CD8-positive, alpha-beta memory T cell (primary cell): ENCODE measurements around the gene CDC14A. TPM values are rescaled to one million over a fixed set of nuclear protein-coding genes. Genes with fewer than 3 reads are reported as not detected.

ENCODE experiments used
- CTCF ChIA-PET: fragments of 350-600 bp; sonication (Branson Sonifier 250); formaldehyde crosslinking; loops from one replicate; lab custom pipeline; 2021; ENCODE audit warnings: antibody characterized with exemption; lab: Charles Lee
- POLR2A ChIA-PET: fragments of 350-600 bp; sonication (Branson Sonifier 250); formaldehyde crosslinking; loops from one replicate; lab custom pipeline; 2021; ENCODE audit warnings: antibody characterized with exemption; lab: Charles Lee
- DNase-seq, 5 donors: peaks; one replicate each; pipeline versions ENCODE4 v3.0.0 to v3.0.0-alpha.2; 2020 to 2022; ENCODE audit warnings: mixed read lengths in 1 of 5
- H3K27ac ChIP-seq: one replicate; pipeline ENCODE4 v1.7.0; 2013; ENCODE audit warnings: low read depth, mild to moderate bottlenecking, low read length, moderate library complexity
- H3K27me3 ChIP-seq: 2 replicates; pipeline ENCODE4 v1.7.0; 2013; ENCODE audit warnings: low read length, mild to moderate bottlenecking; ENCODE audit not compliant: insufficient read depth, poor library complexity, severe bottlenecking
- H3K36me3 ChIP-seq: 2 replicates; pipeline ENCODE4 v1.7.0; 2013; ENCODE audit warnings: mild to moderate bottlenecking, low read length, moderate library complexity; ENCODE audit not compliant: insufficient read depth
- H3K4me1 ChIP-seq: 2 replicates; pipeline ENCODE4 v1.7.0; 2013; ENCODE audit warnings: mild to moderate bottlenecking, low read length, moderate library complexity; ENCODE audit not compliant: insufficient read depth
- H3K4me3 ChIP-seq: 2 replicates; pipeline ENCODE4 v1.7.0; 2013; ENCODE audit warnings: mild to moderate bottlenecking, low read length
- H3K9me3 ChIP-seq: 2 replicates; pipeline ENCODE4 v1.7.0; 2013; ENCODE audit warnings: mild to moderate bottlenecking, low read length
- H3K27ac Mint-ChIP-seq, 8 donors: one replicate each; pipeline ENCODE4 v1.8.0; 2020 to 2021; ENCODE audit warnings: mixed read lengths in 8 of 8, mild to moderate bottlenecking in 6 of 8, inconsistent platforms in 3 of 8, moderate library complexity in 3 of 8
- H3K27me3 Mint-ChIP-seq, 2 donors: one replicate each; pipeline ENCODE4 v1.8.0; 2020 to 2021; ENCODE audit warnings: mixed read lengths in 2 of 2, mild to moderate bottlenecking in 1 of 2, moderate library complexity in 1 of 2
- H3K36me3 Mint-ChIP-seq, 3 donors: one replicate each; pipeline ENCODE4 v1.8.0; 2020 to 2021; ENCODE audit warnings: mixed read lengths in 3 of 3, inconsistent platforms in 1 of 3, mild to moderate bottlenecking in 1 of 3
- H3K4me1 Mint-ChIP-seq, 3 donors: one replicate each; pipeline ENCODE4 v1.8.0; 2020 to 2021; ENCODE audit warnings: mixed read lengths in 3 of 3, inconsistent platforms in 1 of 3, mild to moderate bottlenecking in 1 of 3
- H3K4me3 Mint-ChIP-seq, 7 donors: one replicate each; pipeline ENCODE4 v1.8.0; 2020 to 2021; ENCODE audit warnings: mixed read lengths in 7 of 7, mild to moderate bottlenecking in 6 of 7, moderate library complexity in 4 of 7, inconsistent platforms in 2 of 7
- H3K9me3 Mint-ChIP-seq, 5 donors: one replicate each; pipeline ENCODE4 v1.8.0; 2020 to 2022; ENCODE audit warnings: mixed read lengths in 5 of 5, mild to moderate bottlenecking in 3 of 5, moderate library complexity in 2 of 5, inconsistent platforms in 1 of 5
- polyA plus RNA-seq: library from polyadenylated mRNA; unstranded; fragments of 300-500 nt; fragmentation: Illumina TruSeq; gene quantifications from one replicate; pipeline ENCODE4 v1.2.3, GENCODE V29; 2021
- total RNA-seq, 2 experiments: library from RNA; stranded (reverse); gene quantifications; one replicate each; pipeline ENCODE4 v1.2.3, GENCODE V29; 2021

The CDC14A gene
- total and polyA plus RNA-seq, 3 experiments from 2014 or later = 25.4 to 36.4 (median 27.9) TPM

DNA sequence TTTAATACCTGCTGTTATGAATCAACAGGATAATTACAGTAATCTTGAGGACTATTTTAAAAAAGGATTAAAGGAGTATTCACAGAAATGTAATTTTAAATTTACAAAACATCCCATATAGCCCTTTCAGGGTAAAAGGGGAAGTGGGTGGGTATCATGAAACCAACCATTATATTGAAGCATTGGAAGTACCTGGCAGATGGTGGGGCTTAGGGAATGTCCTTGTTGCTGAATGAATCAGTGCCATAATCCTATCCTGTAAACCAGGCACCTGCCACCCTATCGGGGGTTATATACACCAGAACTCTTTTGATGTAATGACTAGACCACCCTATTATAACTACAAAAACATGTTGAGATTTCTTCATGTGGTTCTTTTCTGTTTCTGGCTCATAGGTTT, 30.4 kb downstream of the CDC14A start:
- Histone ChIP-seq H3K27me3 (no peaks in the 10 kb centered on the region), H3K4me1 (peaks cover 75% of the 10 kb centered on the region), H3K27ac (no peak overlapping the region), H3K4me3 (no peak overlapping the region), H3K9me3 (no peaks in the 10 kb centered on the region), H3K36me3 (peaks cover 3% of the 10 kb centered on the region)
- H3K27ac Mint-ChIP-seq = peak overlapping the region; percentile 10 to 91 (median 62)
- no peaks in the 10 kb centered on the region for H3K27me3 Mint-ChIP-seq
- H3K4me1 Mint-ChIP-seq = peaks cover 86 to 100% (median 96%) of the 10 kb centered on the region in 3 donors
- no peak for DNase-seq
- POLR2A ChIA-PET = no interaction called here
- H3K4me3 Mint-ChIP-seq = peak overlapping the region in 1 of 7 donors; percentile 6
- CTCF ChIA-PET = interaction anchor here (1.0 to 1.2 kb wide), 2 partner anchors 12 to 57 kb away, joined by 4 to 5 read pairs; no protein-coding TSS in a partner anchor
- H3K36me3 Mint-ChIP-seq = peaks cover 0 to 65% (median 20%) of the 10 kb centered on the region in 3 donors
- no peaks in the 10 kb centered on the region for H3K9me3 Mint-ChIP-seq

DNA sequence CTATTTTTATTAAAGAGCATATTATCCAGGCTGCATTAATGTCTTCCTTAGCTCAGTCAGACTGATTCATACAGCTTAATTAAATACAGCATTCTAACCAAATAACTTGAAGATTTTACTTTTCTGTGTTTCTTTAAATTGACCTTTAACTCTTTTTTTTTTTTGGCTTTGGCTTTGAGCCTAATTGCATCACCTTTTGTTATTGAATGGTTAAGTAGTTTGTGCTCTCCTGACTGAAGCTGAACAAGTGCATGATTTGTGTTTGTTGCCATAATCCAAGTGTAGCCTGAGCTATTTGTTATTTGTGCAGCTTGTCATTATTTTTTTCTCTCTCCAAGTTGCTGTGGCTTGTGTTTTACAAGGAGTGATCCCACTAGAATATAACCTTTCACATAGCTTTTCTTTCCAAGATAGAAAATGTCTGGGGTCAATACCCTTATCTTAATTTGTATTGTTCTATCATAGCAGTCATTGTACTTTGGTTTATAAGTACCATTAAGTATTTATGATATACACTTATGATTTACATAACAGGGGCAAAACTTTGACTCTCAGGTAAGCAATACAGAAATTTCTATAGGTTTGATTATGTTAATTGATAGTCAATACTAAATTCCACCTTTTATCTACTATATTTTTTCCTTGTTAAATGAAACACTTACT, 31.6 kb downstream of the CDC14A start:
- POLR2A ChIA-PET = interaction anchor here (0.7 kb wide), 2 partner anchors 16 to 29 kb away, joined by 3 read pairs; no protein-coding TSS in a partner anchor
- Mint-ChIP-seq H3K4me3 (no peak overlapping the region), H3K27ac (peak overlapping the region in 7 of 8 donors; percentile 20 to 93 (median 80)), H3K4me1 (peaks cover 85 to 100% (median 94%) of the 10 kb centered on the region in 3 donors), H3K9me3 (no peaks in the 10 kb centered on the region), H3K27me3 (no peaks in the 10 kb centered on the region), H3K36me3 (peaks cover 0 to 58% (median 18%) of the 10 kb centered on the region in 3 donors)
- Histone ChIP-seq H3K36me3 (peaks cover 3% of the 10 kb centered on the region), H3K4me3 (no peak overlapping the region), H3K27ac (no peak overlapping the region), H3K27me3 (no peaks in the 10 kb centered on the region), H3K4me1 (peaks cover 74% of the 10 kb centered on the region), H3K9me3 (no peaks in the 10 kb centered on the region)
- no peak for DNase-seq
- CTCF ChIA-PET = interaction anchor here (1.1 to 2.1 kb wide), 2 partner anchors 39 to 72 kb away, joined by 3 to 4 read pairs; no protein-coding TSS in a partner anchor

DNA sequence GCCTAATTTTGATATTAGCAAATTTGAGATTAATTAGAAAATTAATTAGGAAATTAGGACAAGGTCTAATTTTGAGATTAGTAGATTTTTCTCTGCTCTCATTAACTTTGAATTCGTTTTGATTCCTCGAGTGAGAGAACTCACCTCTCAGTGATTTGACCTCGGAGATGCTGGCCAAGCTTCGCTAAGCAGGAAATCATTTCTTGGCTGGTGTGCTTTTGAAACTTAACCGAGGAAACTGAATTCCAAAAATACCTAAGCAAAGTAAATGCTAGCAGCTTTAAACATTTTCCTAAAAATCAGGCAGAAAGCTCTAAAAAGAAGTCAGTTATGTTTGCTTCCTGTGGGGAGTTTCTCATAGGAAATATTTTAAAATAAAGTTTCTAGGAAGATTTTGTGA, 34.9 kb downstream of the CDC14A start:
- Histone ChIP-seq H3K27ac (no peak overlapping the region), H3K9me3 (no peaks in the 10 kb centered on the region), H3K4me3 (peak overlapping the region; percentile 18), H3K36me3 (peaks cover 3% of the 10 kb centered on the region), H3K27me3 (no peaks in the 10 kb centered on the region), H3K4me1 (peaks cover 87% of the 10 kb centered on the region)
- peaks cover 87 to 98% (median 95%) of the 10 kb centered on the region in 3 donors for H3K4me1 Mint-ChIP-seq
- no peaks in the 10 kb centered on the region for H3K9me3 Mint-ChIP-seq
- H3K27me3 Mint-ChIP-seq = no peaks in the 10 kb centered on the region
- POLR2A ChIA-PET = interaction anchor here (0.9 to 1.4 kb wide), 3 partner anchors 35 to 55 kb away, joined by 3 to 4 read pairs (median 3); partner anchors contain the start of gene CDC14A
- H3K36me3 Mint-ChIP-seq = peaks cover 0 to 52% (median 12%) of the 10 kb centered on the region in 3 donors
- H3K27ac Mint-ChIP-seq = peak overlapping the region in 7 of 8 donors; percentile 78 to 96 (median 89)
- no peak for DNase-seq
- CTCF ChIA-PET = interaction anchor here (0.7 to 2.1 kb wide), 4 partner anchors 9 to 74 kb away, joined by 3 to 9 read pairs (median 4); no protein-coding TSS in a partner anchor
- H3K4me3 Mint-ChIP-seq = peak overlapping the region in 6 of 7 donors; percentile 44 to 80 (median 71)

DNA sequence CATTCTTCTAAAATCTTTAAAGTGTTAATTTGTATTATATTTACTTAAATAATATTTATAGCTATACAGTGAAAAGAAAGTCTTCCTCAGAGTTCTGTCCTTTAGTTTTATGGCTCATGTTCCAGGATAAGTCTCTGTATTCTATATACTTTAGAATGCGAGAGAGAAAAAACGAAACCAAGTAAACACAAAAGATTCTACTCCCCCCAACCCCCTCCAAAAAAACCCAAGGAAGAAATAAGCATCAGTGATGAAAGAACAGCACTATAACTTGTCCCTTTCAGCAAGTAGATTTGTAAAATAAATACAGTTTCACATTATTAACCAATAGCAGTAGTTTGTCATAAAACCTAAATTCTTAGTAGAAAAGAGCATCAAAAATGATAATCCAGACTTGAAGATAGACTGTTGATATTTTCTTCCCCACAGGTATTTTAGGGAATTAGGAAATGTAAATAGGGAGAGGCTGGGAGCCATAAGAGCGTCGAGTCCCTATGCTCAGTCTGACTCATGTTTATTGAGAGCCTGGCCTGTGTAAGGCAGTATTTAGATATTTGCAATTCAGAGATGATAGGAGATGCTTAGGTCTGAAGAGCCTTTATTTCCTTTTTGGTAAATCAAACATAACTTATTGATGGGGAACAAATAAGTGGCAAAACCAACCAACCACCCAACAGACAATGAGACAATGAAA, 35.5 kb downstream of the CDC14A start:
- H3K36me3 ChIP-seq = peaks cover 3% of the 10 kb centered on the region
- H3K27ac ChIP-seq = no peak overlapping the region
- H3K27ac Mint-ChIP-seq = peak overlapping the region; percentile 66 to 96 (median 93)
- H3K4me1 Mint-ChIP-seq = peaks cover 87 to 98% (median 95%) of the 10 kb centered on the region in 3 donors
- no peaks in the 10 kb centered on the region for H3K9me3 Mint-ChIP-seq
- H3K4me3 Mint-ChIP-seq = peak overlapping the region; percentile 41 to 86 (median 76)
- no peaks in the 10 kb centered on the region for H3K27me3 Mint-ChIP-seq
- H3K9me3 ChIP-seq = no peaks in the 10 kb centered on the region
- peak overlapping the region; percentile 31 for H3K4me3 ChIP-seq
- H3K27me3 ChIP-seq = no peaks in the 10 kb centered on the region
- H3K4me1 ChIP-seq = peaks cover 87% of the 10 kb centered on the region
- ChIA-PET CTCF (interaction anchor here (0.9 to 2.1 kb wide), 3 partner anchors 9 to 71 kb away, joined by 3 to 9 read pairs (median 3); no protein-coding TSS in a partner anchor), POLR2A (interaction anchor here (0.9 to 1.4 kb wide), 3 partner anchors 9 to 54 kb away, joined by 3 to 5 read pairs (median 4); partner anchors contain the start of gene CDC14A)
- H3K36me3 Mint-ChIP-seq = peaks cover 1 to 52% (median 12%) of the 10 kb centered on the region in 3 donors
- no peak for DNase-seq

DNA sequence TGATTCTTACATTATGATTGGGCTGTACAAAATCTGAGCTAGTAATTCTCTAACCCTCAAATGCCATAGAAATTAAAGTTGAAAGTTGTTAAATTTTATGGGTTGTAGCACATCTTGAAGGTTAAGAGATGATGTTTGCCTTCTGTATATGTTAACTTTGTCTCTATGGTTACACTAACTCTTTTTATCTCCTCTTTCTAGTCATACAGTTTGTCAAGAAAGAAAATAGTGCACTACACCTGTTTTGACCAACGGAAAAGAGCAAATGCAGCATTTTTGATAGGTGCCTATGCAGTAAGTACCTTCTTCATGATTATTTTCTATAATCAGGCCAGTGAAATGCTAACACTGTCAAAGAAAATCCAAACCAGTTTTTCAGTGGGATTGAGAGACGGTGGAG, 38.2 kb downstream of the CDC14A start:
- H3K4me3 Mint-ChIP-seq = peak overlapping the region in 5 of 7 donors; percentile 8 to 70 (median 19)
- no peaks in the 10 kb centered on the region for H3K27me3 Mint-ChIP-seq
- peaks cover 20 to 54% (median 21%) of the 10 kb centered on the region in 3 donors for H3K36me3 Mint-ChIP-seq
- CTCF ChIA-PET = interaction anchor here (2.5 kb wide), 1 partner anchor 69 kb away, joined by 9 read pairs; no protein-coding TSS in a partner anchor
- Histone ChIP-seq H3K36me3 (peaks cover 5% of the 10 kb centered on the region), H3K27ac (no peak overlapping the region), H3K27me3 (no peaks in the 10 kb centered on the region), H3K4me3 (no peak overlapping the region), H3K4me1 (peaks cover 92% of the 10 kb centered on the region), H3K9me3 (no peaks in the 10 kb centered on the region)
- peaks cover 86 to 98% (median 96%) of the 10 kb centered on the region in 3 donors for H3K4me1 Mint-ChIP-seq
- POLR2A ChIA-PET = interaction anchor here (1.0 kb wide), 1 partner anchor 39 kb away, joined by 4 read pairs; no protein-coding TSS in a partner anchor
- DNase-seq = no peak
- H3K9me3 Mint-ChIP-seq = no peaks in the 10 kb centered on the region
- peak overlapping the region in 7 of 8 donors; percentile 44 to 99 (median 91) for H3K27ac Mint-ChIP-seq

DNA sequence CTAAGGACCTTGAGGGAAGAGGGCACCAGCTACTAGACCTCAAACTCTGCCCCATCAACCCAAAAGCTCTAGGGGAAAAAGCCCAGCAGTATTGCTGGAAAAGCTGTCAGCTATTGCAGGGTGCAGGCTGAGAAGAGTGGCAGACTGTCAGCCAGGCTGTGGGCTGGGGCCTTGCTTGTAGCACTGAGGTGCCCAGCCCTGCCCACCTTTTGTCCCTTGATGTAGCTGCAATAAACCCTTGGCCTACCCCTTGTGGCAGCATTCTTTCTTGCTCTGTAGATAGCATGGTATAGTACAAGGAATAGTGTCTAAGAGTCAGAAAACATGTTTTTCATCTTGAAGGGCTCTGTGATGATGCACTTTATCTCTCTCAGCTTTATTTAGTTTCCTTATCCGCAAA, 39.4 kb downstream of the CDC14A start:
- Mint-ChIP-seq H3K9me3 (no peaks in the 10 kb centered on the region), H3K4me3 (peak overlapping the region in 5 of 7 donors; percentile 4 to 58 (median 12)), H3K4me1 (peaks cover 87 to 98% (median 96%) of the 10 kb centered on the region in 3 donors), H3K36me3 (peaks cover 23 to 61% (median 30%) of the 10 kb centered on the region in 3 donors), H3K27me3 (no peaks in the 10 kb centered on the region), H3K27ac (peak overlapping the region; percentile 40 to 99 (median 88))
- H3K4me1 ChIP-seq = peaks cover 92% of the 10 kb centered on the region
- ChIA-PET POLR2A (interaction anchor here (1.0 to 1.3 kb wide), 2 partner anchors 14 to 33 kb away, joined by 3 read pairs; no protein-coding TSS in a partner anchor), CTCF (interaction anchor here (0.7 to 2.5 kb wide), 8 partner anchors 11 to 114 kb away, joined by 3 to 9 read pairs (median 4); no protein-coding TSS in a partner anchor)
- DNase-seq = peak in 4 of 5 donors; percentile 19 to 52 (median 40)
- H3K36me3 ChIP-seq = peaks cover 5% of the 10 kb centered on the region
- H3K4me3 ChIP-seq = no peak overlapping the region
- no peak overlapping the region for H3K27ac ChIP-seq
- no peaks in the 10 kb centered on the region for H3K27me3 ChIP-seq
- H3K9me3 ChIP-seq = no peaks in the 10 kb centered on the region

DNA sequence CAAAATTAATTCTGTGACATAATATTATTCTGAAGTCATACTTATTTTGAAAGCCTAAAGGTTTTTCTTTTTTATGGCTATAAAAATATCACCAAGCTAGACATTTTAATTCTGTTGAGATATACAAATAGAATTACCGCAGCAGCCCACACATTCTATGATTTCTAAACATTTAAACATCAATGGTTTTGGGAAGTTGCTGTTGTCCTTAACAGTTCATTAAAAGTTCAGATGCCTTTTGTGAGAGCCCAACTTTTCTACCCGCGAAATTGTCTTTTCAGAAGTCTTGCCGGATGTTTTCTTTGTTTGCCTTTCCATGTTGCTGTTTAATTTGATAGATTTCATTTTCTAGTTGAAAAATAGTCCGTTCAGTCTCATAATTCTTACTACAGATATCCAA, 40.5 kb downstream of the CDC14A start:
- peak overlapping the region in 6 of 7 donors; percentile 12 to 63 (median 38) for H3K4me3 Mint-ChIP-seq
- no peaks in the 10 kb centered on the region for H3K9me3 Mint-ChIP-seq
- Histone ChIP-seq H3K27ac (no peak overlapping the region), H3K36me3 (peaks cover 5% of the 10 kb centered on the region), H3K9me3 (no peaks in the 10 kb centered on the region), H3K4me3 (no peak overlapping the region), H3K4me1 (peaks cover 94% of the 10 kb centered on the region), H3K27me3 (no peaks in the 10 kb centered on the region)
- ChIA-PET CTCF (interaction anchor here (2.5 kb wide), 1 partner anchor 66 kb away, joined by 9 read pairs; no protein-coding TSS in a partner anchor), POLR2A (interaction anchor here (0.6 to 1.3 kb wide), 4 partner anchors 11 to 52 kb away, joined by 3 to 4 read pairs (median 3); no protein-coding TSS in a partner anchor)
- H3K27me3 Mint-ChIP-seq = no peaks in the 10 kb centered on the region
- DNase-seq = no peak
- peaks cover 89 to 98% (median 96%) of the 10 kb centered on the region in 3 donors for H3K4me1 Mint-ChIP-seq
- H3K27ac Mint-ChIP-seq = peak overlapping the region; percentile 11 to 99 (median 90)
- H3K36me3 Mint-ChIP-seq = peaks cover 23 to 64% (median 34%) of the 10 kb centered on the region in 3 donors
